GM12878 (cell line): ENCODE data around the gene PRPSAP1. TPM values are rescaled to one million over a fixed set of nuclear protein-coding genes. Genes with fewer than 3 reads are reported as not detected.
A peak's percentile ranks its signal among the peaks of the same experiment; 100 is the strongest.

Experiments used
- ATAC-seq: fragments of 200-7000 bp; cut with Tn5 transposase; 3 replicates; pipeline ENCODE4 v1.9.1; 2020; ENCODE audit warnings: mild to moderate bottlenecking, moderate library complexity
- BruUV-seq: library from RNA; stranded (reverse); fragments of 400-500 nt; replicated peaks from 2 replicates; lab custom pipeline; 2021; lab: Mats Ljungman, UMichigan
- CTCF ChIA-PET: fragments of 300-600 bp; sonication (Branson Sonifier 250); formaldehyde crosslinking; extraction: SDS; loops from one replicate; lab custom pipeline; 2021; ENCODE audit warnings: inconsistent platforms; lab: Yijun Ruan, JAX
- POLR2A ChIA-PET: fragments of 350-600 bp; formaldehyde crosslinking; extraction: SDS; loops from one replicate; lab custom pipeline; 2021; ENCODE audit warnings: inconsistent platforms; lab: Charles Lee
- RAD21 ChIA-PET: fragments of 300-600 bp; sonication (Branson Sonifier 250); formaldehyde crosslinking; loops from one replicate; lab custom pipeline; 2023; ENCODE audit warnings: antibody characterized with exemption; ENCODE audit not compliant: unreplicated experiment; lab: Charles Lee
- SMC1A ChIA-PET: fragments of 300-600 bp; sonication (Branson Sonifier 250); formaldehyde crosslinking; loops from one replicate; lab custom pipeline; 2023; ENCODE audit not compliant: unreplicated experiment, uncharacterized antibody; lab: Charles Lee
- DNase-seq: peaks from one replicate; pipeline ENCODE4 v3.0.0-alpha.2; 2011; ENCODE audit warnings: low read depth, low spot score
- FAIRE-seq: peaks from 3 replicates; lab custom pipeline; 2011; peaks lifted over from hg19 to GRCh38; lab: Jason Lieb, UNC
- H2AFZ ChIP-seq: 2 replicates; pipeline ENCODE4 v1.6.0; 2011; ENCODE audit warnings: low read depth, low read length, control low read depth; ENCODE audit not compliant: control insufficient read depth
- H3K27ac ChIP-seq: 2 replicates; pipeline ENCODE4 v1.5.1; 2011; ENCODE audit warnings: control low read depth; ENCODE audit not compliant: control insufficient read depth, insufficient read depth
- H3K27me3 ChIP-seq, 2 experiments: replicated peaks in 1 of 2; 2 replicates each; pipeline versions ENCODE4 v1.6.0 to v1.6.1; 2011; ENCODE audit warnings: low read length in 1 of 2; ENCODE audit not compliant: control insufficient read depth in 2 of 2, insufficient read depth in 2 of 2
- H3K36me3 ChIP-seq, 2 experiments: 2 replicates each; pipeline ENCODE4 v1.5.1; 2011; ENCODE audit warnings: low read length in 1 of 2; ENCODE audit not compliant: control insufficient read depth in 2 of 2, insufficient read depth in 2 of 2
- H3K4me1 ChIP-seq: 2 replicates; pipeline ENCODE4 v1.6.1; 2011; ENCODE audit warnings: mild to moderate bottlenecking, low read length, moderate library complexity, mixed read lengths; ENCODE audit not compliant: control insufficient read depth, insufficient read depth
- H3K4me2 ChIP-seq: 2 replicates; pipeline ENCODE4 v1.6.0; 2011; ENCODE audit warnings: control low read depth; ENCODE audit not compliant: control insufficient read depth, insufficient read depth
- H3K4me3 ChIP-seq: fragments of 200-600 bp; sonication (generic); 2 replicates; pipeline ENCODE4 v1.5.1; 2016
- H3K79me2 ChIP-seq: 2 replicates; pipeline ENCODE4 v1.6.0; 2011; ENCODE audit warnings: low read length; ENCODE audit not compliant: control insufficient read depth, insufficient read depth
- H3K9ac ChIP-seq: 2 replicates; pipeline ENCODE4 v1.8.0; 2011; ENCODE audit warnings: low read length, control low read depth, mixed read lengths; ENCODE audit not compliant: control insufficient read depth, insufficient read depth
- H3K9me3 ChIP-seq: replicated peaks from 3 replicates; pipeline ENCODE4 v1.5.1; 2011; ENCODE audit warnings: mild to moderate bottlenecking, low read length; ENCODE audit not compliant: control insufficient read depth, insufficient read depth
- H4K20me1 ChIP-seq: 2 replicates; pipeline ENCODE4 v1.6.0; 2011; ENCODE audit not compliant: control insufficient read depth, insufficient read depth
- ATF2 ChIP-seq: IDR thresholded peaks from 2 replicates; pipeline ENCODE4 v1.6.1; 2012; ENCODE audit warnings: low read length, inconsistent platforms
- BACH1 ChIP-seq: fragments of 450-650 bp; IDR thresholded peaks from 2 replicates; pipeline ENCODE4 v1.6.1; 2017; ENCODE audit warnings: mild to moderate bottlenecking, borderline replicate concordance
- BHLHE40 ChIP-seq, 2 experiments: fragments of 450-650 bp in 1 of 2; IDR thresholded peaks; 2 replicates each; pipeline ENCODE4 v1.6.1; 2011 to 2017; ENCODE audit warnings: low read depth in 2 of 2, borderline replicate concordance in 1 of 2, improper control_type of control experiment in 1 of 2, low read length in 1 of 2, mild to moderate bottlenecking in 1 of 2
- CHD1 ChIP-seq: IDR thresholded peaks from 2 replicates; pipeline ENCODE4 v1.6.1; 2012; ENCODE audit warnings: low read depth, low read length, improper control_type of control experiment
- DPF2 ChIP-seq: fragments of 450-650 bp; IDR thresholded peaks from 2 replicates; pipeline ENCODE4 v1.6.1; 2017; ENCODE audit warnings: mild to moderate bottlenecking
- GATAD2B ChIP-seq: fragments of 450-650 bp; conservative IDR thresholded peaks from 2 replicates; pipeline ENCODE4 v1.6.1; 2017; ENCODE audit warnings: low read depth, mild to moderate bottlenecking, moderate library complexity
- JUND ChIP-seq: IDR thresholded peaks from 2 replicates; pipeline ENCODE4 v1.6.1; 2012; ENCODE audit warnings: low read depth, mild to moderate bottlenecking, low read length, improper control_type of control experiment, moderate library complexity
- NBN ChIP-seq: fragments of 450-650 bp; IDR thresholded peaks from 2 replicates; pipeline ENCODE4 v1.6.1; 2016
- NKRF ChIP-seq: fragments of 450-650 bp; conservative IDR thresholded peaks from 2 replicates; pipeline ENCODE4 v1.6.1; 2017; ENCODE audit warnings: mild to moderate bottlenecking, moderate library complexity
- PKNOX1 ChIP-seq: fragments of 450-650 bp; IDR thresholded peaks from 2 replicates; pipeline ENCODE4 v1.6.1; 2016; ENCODE audit warnings: mild to moderate bottlenecking
- POLR2A ChIP-seq: IDR thresholded peaks from 2 replicates; pipeline ENCODE4 v1.6.1; 2011; ENCODE audit warnings: low read depth, mild to moderate bottlenecking, low read length
- RB1 ChIP-seq: fragments of 450-650 bp; formaldehyde crosslinking; IDR thresholded peaks from 2 replicates; pipeline ENCODE4 v1.6.1; 2017; ENCODE audit warnings: mild to moderate bottlenecking, borderline replicate concordance
- SMARCA5 ChIP-seq: fragments of 450-650 bp; IDR thresholded peaks from 2 replicates; pipeline ENCODE4 v1.6.1; 2017; ENCODE audit warnings: mild to moderate bottlenecking
- TARDBP ChIP-seq: IDR thresholded peaks from 2 replicates; pipeline ENCODE4 v1.6.1; 2016; ENCODE audit warnings: borderline replicate concordance
- YY1 ChIP-seq: IDR thresholded peaks from 2 replicates; pipeline ENCODE4 v1.6.1; 2011; ENCODE audit warnings: low read depth, mild to moderate bottlenecking, low read length
- ZBTB11 ChIP-seq: fragments of 450-650 bp; formaldehyde crosslinking; IDR thresholded peaks from 2 replicates; pipeline ENCODE4 v1.5.0; 2022; ENCODE audit warnings: mild to moderate bottlenecking, missing genetic modification characterization
- WGBS: methylation state at CpG from one replicate; pipeline ENCODE4 v1.1.6; 2016; ENCODE audit warnings: low lambda C conversion rate; ENCODE audit not compliant: insufficient replicate concordance, insufficient coverage; ENCODE audit errors: missing lambda C conversion rate; 5-methylcytosine and 5-hydroxymethylcytosine counted together
- in situ Hi-C: fragments of 300-500 bp; cut with MboI; formaldehyde crosslinking; loops from 9 replicates; pipeline ENCODE4 v1.14.3; 2018; ENCODE audit warnings: mixed read lengths
- intact Hi-C: fragments of 100-400 bp; cut with micrococcal nuclease; formaldehyde crosslinking; loops from one replicate; pipeline ENCODE4 v1.14.2; 2022; ENCODE audit not compliant: unreplicated experiment
- polyA plus RNA-seq, 11 experiments: library from polyadenylated mRNA; depleted of rRNA in 4 of 11; unstranded in 6 of 11; stranded (reverse) in 5 of 11; fragments of >200 nt; fragmentation: Nextera tagmentation in 4 of 11; fragmentation: Illumina TruSeq in 1 of 11; extraction: Ambion mirVana in 4 of 11; extraction: Trizol in 1 of 11; gene quantifications; 1 replicate in 1 of 11; 2 replicates in 10 of 11; pipeline versions ENCODE4 v1.2.1 to v1.2.3, GENCODE V29; 2011 to 2016; ENCODE audit warnings: inconsistent platforms in 2 of 11, missing spikeins in 2 of 11, low read depth in 1 of 11
- total RNA-seq, 4 experiments: library from RNA; depleted of rRNA in 3 of 4; stranded (reverse); fragments of >200 nt in 3 of 4; fragmentation: Illumina TruSeq in 1 of 4; extraction: Trizol in 1 of 4; gene quantifications; 2 replicates each; pipeline versions ENCODE4 v1.2.1 to v1.2.3, GENCODE V29; 2013 to 2021

Gene PRPSAP1
- total and polyA plus RNA-seq, 10 of the 15 experiments (the other 5 are each of a cell fraction or from before 2014, with no cell fraction given) = 15.8 to 84.2 (median 44.2) TPM

- BruUV-seq = no TSS peak
- Histone ChIP-seq H4K20me1 (no peaks in the 10 kb centered on the region), H3K4me2 (no peak overlapping the region), H3K4me1 (peaks cover 52% of the 10 kb centered on the region), H3K36me3 (no peaks in the 10 kb centered on the region), H3K79me2 (peaks cover 55% of the 10 kb centered on the region), H2AFZ (no peak overlapping the region), H3K9ac (peak overlapping the region; percentile 93), H3K9me3 (no peaks in the 10 kb centered on the region), H3K27ac (peak overlapping the region; percentile 99), H3K4me3 (peak overlapping the region; percentile 84), H3K27me3 (no peaks in the 10 kb centered on the region)
- in situ Hi-C loops = loop anchor here (25.0 kb wide), 2 partner anchors 1197 to 1897 kb away; partner anchors contain the start of gene SYNGR2
- POLR2A ChIA-PET = interaction anchor here (0.5 to 17.9 kb wide), 7 partner anchors 6 to 877 kb away, joined by 3 to 427 read pairs (median 20); partner anchors contain the start of gene RNF157
- CTCF ChIA-PET = interaction anchor here (0.8 to 10.6 kb wide), 8 partner anchors 11 to 140 kb away, joined by 3 to 160 read pairs (median 14); no protein-coding TSS in a partner anchor
- SMC1A ChIA-PET = interaction anchor here (1.0 to 10.2 kb wide), 8 partner anchors 16 to 370 kb away, joined by 3 to 226 read pairs (median 64); no protein-coding TSS in a partner anchor
- DNase-seq (no peak), FAIRE-seq (no peak), ATAC-seq (no peak)
- WGBS = 0% methylated on average over 30 of the region's 76 CpGs
- RAD21 ChIA-PET = interaction anchor here (1.0 to 18.5 kb wide), 9 partner anchors 8 to 144 kb away, joined by 3 to 419 read pairs (median 26); no protein-coding TSS in a partner anchor
- intact Hi-C loops = loop anchor here (2.0 to 10.0 kb wide), 4 partner anchors 19 to 481 kb away; partner anchors contain the start of gene UNK
- TF ChIP-seq TARDBP (peak; percentile 16; the same call in 1 of the 2 replicates), NBN (no peak), ATF2 (no peak), DPF2 (peak; percentile 62), YY1 (peak; percentile 94), RB1 (peak; percentile 36; the same call in 1 of the 2 replicates), CHD1 (peak; percentile 89; the same call in 1 of the 2 replicates), JUND (no peak), ZBTB11 (no peak), BACH1 (peak; percentile 45; the same call in 1 of the 2 replicates), POLR2A (peak; percentile 48), GATAD2B (0 out of 2 replicates have a peak, but pooled peaks have one; percentile 40), NKRF (peak; percentile 82), PKNOX1 (peak; percentile 40; the same call in 1 of the 2 replicates), SMARCA5 (peak; percentile 9; the same call in 1 of the 2 replicates), BHLHE40 (IDR thresholded peaks at IDR 0.05; ENCODE audit: borderline replicate concordance in 1 of 2, low read depth in 2 of 2, low read length in 1 of 2) (peak in 1 of 2 experiments; percentile 41; a peak in 1 of 4 replicates)
These were observed 88.0 kb downstream of the PRPSAP1 start for GRCh38 chr17:76265624-76266243.
